ENCODE results near the gene CDK1.

The CDK1 gene

DNA sequence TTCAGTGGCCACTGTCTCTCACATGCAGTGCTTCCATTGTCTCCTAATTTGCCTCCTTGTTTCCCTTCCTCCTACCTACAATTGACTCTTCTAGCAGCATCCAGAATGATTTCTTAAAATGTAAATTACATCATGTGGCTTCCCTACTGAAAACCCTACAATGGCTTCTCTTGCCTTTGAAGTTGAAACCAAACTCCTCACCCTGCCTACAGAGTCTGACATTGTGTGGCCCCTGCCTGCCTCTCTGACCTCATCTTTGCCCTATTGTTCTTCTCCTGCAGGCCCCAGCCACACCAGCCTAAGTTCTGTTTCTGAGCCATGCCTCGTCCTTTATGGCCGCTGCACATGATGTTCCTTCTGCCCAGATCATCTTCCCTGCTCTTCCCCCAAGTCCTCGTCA is 35.8 kb upstream of the CDK1 start:
- Mint-ChIP-seq H3K4me3 (no peak overlapping the region), H3K4me1 (no peaks in the 10 kb centered on the region), H3K27ac (no peak overlapping the region), H3K36me3 (ENCODE audit: low read depth) (no peaks in the 10 kb centered on the region), H3K27me3 (ENCODE audit: low read depth) (no peaks in the 10 kb centered on the region), H3K9me3 (no peaks in the 10 kb centered on the region)
- TF ChIP-seq, protein P1, sequence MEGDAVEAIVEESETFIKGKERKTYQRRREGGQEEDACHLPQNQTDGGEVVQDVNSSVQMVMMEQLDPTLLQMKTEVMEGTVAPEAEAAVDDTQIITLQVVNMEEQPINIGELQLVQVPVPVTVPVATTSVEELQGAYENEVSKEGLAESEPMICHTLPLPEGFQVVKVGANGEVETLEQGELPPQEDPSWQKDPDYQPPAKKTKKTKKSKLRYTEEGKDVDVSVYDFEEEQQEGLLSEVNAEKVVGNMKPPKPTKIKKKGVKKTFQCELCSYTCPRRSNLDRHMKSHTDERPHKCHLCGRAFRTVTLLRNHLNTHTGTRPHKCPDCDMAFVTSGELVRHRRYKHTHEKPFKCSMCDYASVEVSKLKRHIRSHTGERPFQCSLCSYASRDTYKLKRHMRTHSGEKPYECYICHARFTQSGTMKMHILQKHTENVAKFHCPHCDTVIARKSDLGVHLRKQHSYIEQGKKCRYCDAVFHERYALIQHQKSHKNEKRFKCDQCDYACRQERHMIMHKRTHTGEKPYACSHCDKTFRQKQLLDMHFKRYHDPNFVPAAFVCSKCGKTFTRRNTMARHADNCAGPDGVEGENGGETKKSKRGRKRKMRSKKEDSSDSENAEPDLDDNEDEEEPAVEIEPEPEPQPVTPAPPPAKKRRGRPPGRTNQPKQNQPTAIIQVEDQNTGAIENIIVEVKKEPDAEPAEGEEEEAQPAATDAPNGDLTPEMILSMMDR (IDR thresholded peaks at IDR 0.05; ENCODE audit: unreplicated experiment in 3 of 3) = no peak

DNA sequence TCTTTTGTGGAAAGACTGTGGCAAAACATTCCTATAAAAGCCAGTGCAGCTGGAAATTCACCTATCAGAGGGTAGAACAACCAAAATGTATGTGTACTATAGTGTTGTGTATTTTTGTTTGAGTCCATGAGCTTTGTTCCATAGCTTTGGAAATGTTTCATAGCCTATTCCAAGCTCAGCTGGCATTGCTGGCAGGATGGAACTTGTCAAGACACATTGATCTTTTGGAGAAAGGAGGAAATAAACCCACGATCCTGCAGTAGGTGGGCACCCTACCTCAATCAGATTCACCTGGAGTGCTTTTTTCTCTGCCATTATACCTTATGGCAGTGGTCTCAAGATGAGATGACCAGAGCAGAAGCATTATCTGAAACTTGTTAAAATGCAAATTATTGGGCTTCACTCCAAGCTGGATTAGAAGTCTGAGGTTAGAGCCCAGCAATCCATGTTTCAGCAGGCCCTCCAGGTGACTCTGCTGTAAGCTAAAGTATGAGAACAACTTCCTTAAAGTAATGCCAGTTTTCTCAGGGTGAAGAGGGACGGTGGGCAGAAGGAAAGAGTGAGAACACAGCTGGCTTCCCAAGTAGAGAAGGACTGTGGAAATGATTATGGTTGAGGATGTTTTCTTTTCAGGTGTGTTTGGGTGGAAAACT is 30.3 kb upstream of the CDK1 start:
- Mint-ChIP-seq H3K27me3 (ENCODE audit: low read depth) (peaks cover 5% of the 10 kb centered on the region), H3K9me3 (no peaks in the 10 kb centered on the region), H3K27ac (no peak overlapping the region), H3K36me3 (ENCODE audit: low read depth) (no peaks in the 10 kb centered on the region), H3K4me1 (no peaks in the 10 kb centered on the region), H3K4me3 (no peak overlapping the region)
- TF ChIP-seq, protein P1 (IDR thresholded peaks at IDR 0.05; ENCODE audit: unreplicated experiment in 3 of 3) = no peak

DNA sequence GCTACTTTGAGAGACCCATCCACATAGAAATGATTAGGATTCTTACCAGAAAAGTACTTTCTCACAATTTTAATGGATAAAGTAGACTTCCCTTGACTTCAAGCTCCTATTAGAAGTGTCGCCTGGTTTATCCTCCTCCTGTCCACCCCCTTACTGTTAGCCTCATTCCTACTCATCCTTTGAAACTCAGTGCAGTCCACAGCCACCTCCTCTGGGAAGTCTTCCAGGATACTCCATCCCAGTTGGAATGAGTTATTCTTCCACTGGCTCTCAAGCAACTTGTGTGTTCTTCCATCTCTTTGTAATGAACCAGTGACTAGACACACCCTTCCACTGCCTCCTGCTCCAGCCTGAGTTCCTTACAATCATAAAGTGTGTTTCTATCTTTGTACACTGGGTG is 25.1 kb upstream of the CDK1 start:
- peaks cover 4% of the 10 kb centered on the region for H3K4me1 Mint-ChIP-seq
- peaks cover 10% of the 10 kb centered on the region for H3K27me3 Mint-ChIP-seq (ENCODE audit: low read depth)
- no peaks in the 10 kb centered on the region for H3K36me3 Mint-ChIP-seq (ENCODE audit: low read depth)
- no peak overlapping the region for H3K4me3 Mint-ChIP-seq
- no peak overlapping the region for H3K27ac Mint-ChIP-seq
- TF ChIP-seq, protein P1 (IDR thresholded peaks at IDR 0.05; ENCODE audit: unreplicated experiment in 3 of 3) = no peak
- H3K9me3 Mint-ChIP-seq = no peaks in the 10 kb centered on the region

DNA sequence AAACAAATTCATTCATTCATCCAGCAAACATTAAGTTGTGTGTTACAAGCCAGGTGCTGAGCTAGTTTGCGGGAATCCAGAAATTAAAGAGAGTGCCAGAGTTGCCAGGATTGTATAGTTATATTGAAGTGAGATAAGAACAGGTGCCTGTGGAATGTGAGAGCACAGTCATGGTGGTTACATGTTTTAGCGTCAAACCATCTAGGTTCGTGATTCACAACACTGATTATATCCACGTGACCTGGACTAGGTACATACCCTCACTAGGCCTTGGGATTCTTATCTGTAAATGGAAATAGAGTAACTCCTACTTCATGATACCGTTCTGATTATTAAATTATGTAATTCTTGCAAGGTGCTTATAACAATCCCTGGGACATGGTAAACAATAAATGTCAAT is 24.5 kb upstream of the CDK1 start:
- Mint-ChIP-seq H3K9me3 (no peaks in the 10 kb centered on the region), H3K4me1 (peaks cover 4% of the 10 kb centered on the region), H3K27ac (no peak overlapping the region), H3K27me3 (ENCODE audit: low read depth) (peaks cover 10% of the 10 kb centered on the region), H3K4me3 (no peak overlapping the region), H3K36me3 (ENCODE audit: low read depth) (no peaks in the 10 kb centered on the region)
- TF ChIP-seq, protein P1 (IDR thresholded peaks at IDR 0.05; ENCODE audit: unreplicated experiment in 3 of 3) = no peak

DNA sequence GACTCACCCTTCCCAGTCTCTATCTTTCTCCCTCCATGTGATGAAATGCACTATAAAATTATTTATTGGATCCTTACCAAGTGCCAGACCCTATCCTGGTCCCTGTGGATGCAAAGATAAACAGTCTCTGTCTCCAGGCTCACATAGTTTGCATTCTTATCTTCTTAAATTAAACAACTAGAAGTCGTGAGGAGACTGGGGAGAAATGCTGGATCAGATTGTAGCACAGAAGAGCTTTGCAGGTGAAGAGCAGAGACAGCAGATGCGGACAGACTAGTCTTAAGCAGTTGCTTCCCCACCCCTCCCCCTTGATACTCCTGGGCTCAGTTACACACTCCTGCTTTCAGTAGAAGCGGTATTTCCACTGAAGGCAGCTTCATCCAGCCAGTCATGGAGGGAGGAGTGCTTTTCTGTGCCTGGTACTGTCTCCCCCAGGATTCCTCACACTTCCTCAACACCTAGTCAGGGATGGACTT is 20.8 kb upstream of the CDK1 start:
- Mint-ChIP-seq H3K4me1 (peaks cover 4% of the 10 kb centered on the region), H3K4me3 (no peak overlapping the region), H3K27ac (peak overlapping the region in 1 of 3 experiments; percentile 23), H3K36me3 (ENCODE audit: low read depth) (no peaks in the 10 kb centered on the region), H3K9me3 (no peaks in the 10 kb centered on the region), H3K27me3 (ENCODE audit: low read depth) (peaks cover 5% of the 10 kb centered on the region)
- TF ChIP-seq, protein P1 (IDR thresholded peaks at IDR 0.05; ENCODE audit: unreplicated experiment in 3 of 3) = no peak

DNA sequence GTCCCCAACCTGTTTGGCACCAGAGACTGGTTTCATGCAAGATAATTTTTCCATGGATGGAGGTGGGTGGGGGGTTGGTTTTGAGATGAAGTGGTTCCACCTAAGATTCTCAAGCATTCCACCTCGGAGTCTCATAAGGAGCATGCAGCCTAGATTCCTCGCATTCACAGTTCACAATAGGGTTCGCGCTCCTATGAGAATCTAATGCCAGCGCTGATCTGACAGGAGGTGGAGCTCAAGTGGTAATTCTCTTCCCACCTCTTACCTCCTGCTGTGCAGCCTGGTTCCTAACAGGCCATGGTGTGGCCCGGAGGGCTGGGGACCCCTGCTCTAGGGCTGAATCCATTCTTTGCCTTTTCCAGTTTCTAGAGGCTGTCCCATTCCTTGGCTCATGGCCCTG is 19.1 kb upstream of the CDK1 start:
- Mint-ChIP-seq H3K27ac (no peak overlapping the region), H3K9me3 (no peaks in the 10 kb centered on the region), H3K27me3 (ENCODE audit: low read depth) (no peaks in the 10 kb centered on the region), H3K4me3 (no peak overlapping the region), H3K36me3 (ENCODE audit: low read depth) (no peaks in the 10 kb centered on the region), H3K4me1 (peaks cover 4% of the 10 kb centered on the region)
- TF ChIP-seq, protein P1 (IDR thresholded peaks at IDR 0.05; ENCODE audit: unreplicated experiment in 3 of 3) = no peak

All from nephron (organoid).